ENCODE results near the gene LPCAT1. TPM values are rescaled to one million over a fixed set of nuclear protein-coding genes. Genes with fewer than 3 reads are reported as not detected.
A peak's percentile ranks its signal among the peaks of the same experiment; 100 is the strongest.

Gene LPCAT1
- total RNA-seq, 2 experiments from 2014 or later, result 42.5 to 54.5 TPM

GRCh38 chr5:1493941-1494340 is 29.8 kb downstream of the LPCAT1 start:
- DNase-seq, result no peak
- Mint-ChIP-seq H3K27ac (peak overlapping the region; percentile 38), H3K27me3 (no peaks in the 10 kb centered on the region), H3K9me3 (ENCODE audit: low read depth) (no peaks in the 10 kb centered on the region), H3K4me3 (peak overlapping the region; percentile 56), H3K4me1 (peaks cover 53% of the 10 kb centered on the region), H3K36me3 (ENCODE audit: low read depth) (peaks cover 48% of the 10 kb centered on the region)
- no peak for ATAC-seq
- ChIA-PET CTCF (no interaction called here), POLR2A (no interaction called here)
- intact Hi-C loops (cut with DNase I, micrococcal nuclease), result no loop called here

GRCh38 chr5:1493413-1493812 is 30.3 kb downstream of the LPCAT1 start:
- CTCF ChIA-PET, result no interaction called here
- peak overlapping the region; percentile 56 for H3K4me3 Mint-ChIP-seq
- H3K4me1 Mint-ChIP-seq, result peaks cover 58% of the 10 kb centered on the region
- POLR2A ChIA-PET, result no interaction called here
- H3K9me3 Mint-ChIP-seq (ENCODE audit: low read depth), result no peaks in the 10 kb centered on the region
- H3K27ac Mint-ChIP-seq, result no peak overlapping the region
- no peaks in the 10 kb centered on the region for H3K27me3 Mint-ChIP-seq
- DNase-seq, result no peak
- ATAC-seq, result no peak
- intact Hi-C loops (cut with DNase I, micrococcal nuclease), result no loop called here
- peaks cover 49% of the 10 kb centered on the region for H3K36me3 Mint-ChIP-seq (ENCODE audit: low read depth)

- H3K4me1 Mint-ChIP-seq, result peaks cover 60% of the 10 kb centered on the region
- H3K27ac Mint-ChIP-seq, result no peak overlapping the region
- no peak for ATAC-seq
Measured at GRCh38 chr5:1492757-1493156, 31.0 kb downstream of the LPCAT1 start.

GRCh38 chr5:1490376-1490775 is 33.4 kb downstream of the LPCAT1 start:
- Mint-ChIP-seq H3K4me1 (peaks cover 44% of the 10 kb centered on the region), H3K36me3 (ENCODE audit: low read depth) (peaks cover 52% of the 10 kb centered on the region), H3K4me3 (no peak overlapping the region), H3K27ac (peak overlapping the region; percentile 42), H3K9me3 (ENCODE audit: low read depth) (no peaks in the 10 kb centered on the region), H3K27me3 (no peaks in the 10 kb centered on the region)
- no peak for DNase-seq
- ChIA-PET POLR2A (no interaction called here), CTCF (interaction anchor here (1.2 kb wide), 1 partner anchor 12 kb away, joined by 3 read pairs; no protein-coding TSS in a partner anchor)
- ATAC-seq, result no peak
- intact Hi-C loops (cut with DNase I, micrococcal nuclease), result no loop called here

More at GRCh38 chr5:1492757-1493156, 31.0 kb downstream of the LPCAT1 start:
- CTCF ChIA-PET, result interaction anchor here (1.0 kb wide), 1 partner anchor 11 kb away, joined by 3 read pairs; no protein-coding TSS in a partner anchor
- Mint-ChIP-seq H3K9me3 (ENCODE audit: low read depth) (no peaks in the 10 kb centered on the region), H3K36me3 (ENCODE audit: low read depth) (peaks cover 53% of the 10 kb centered on the region), H3K27me3 (no peaks in the 10 kb centered on the region), H3K4me3 (no peak overlapping the region)
- intact Hi-C loops (cut with DNase I, micrococcal nuclease), result no loop called here
- DNase-seq, result peak; percentile 47
- POLR2A ChIA-PET, result no interaction called here

GRCh38 chr5:1489754-1490153 is 34.0 kb downstream of the LPCAT1 start:
- POLR2A ChIA-PET, result no interaction called here
- intact Hi-C loops (cut with DNase I, micrococcal nuclease), result loop anchor here (1.0 to 5.0 kb wide), 4 partner anchors 33 to 377 kb away; partner anchors contain the start of genes LPCAT1 (in 2 of the 2) and SLC12A7 (in 1 of the 2)
- Mint-ChIP-seq H3K4me1 (peaks cover 38% of the 10 kb centered on the region), H3K4me3 (no peak overlapping the region), H3K27ac (peak overlapping the region; percentile 82), H3K27me3 (no peaks in the 10 kb centered on the region), H3K9me3 (ENCODE audit: low read depth) (no peaks in the 10 kb centered on the region), H3K36me3 (ENCODE audit: low read depth) (peaks cover 50% of the 10 kb centered on the region)
- DNase-seq, result no peak
- CTCF ChIA-PET, result interaction anchor here (0.6 to 1.2 kb wide), 7 partner anchors 10 to 174 kb away, joined by 3 to 10 read pairs (median 3); no protein-coding TSS in a partner anchor
- ATAC-seq, result no peak

GRCh38 chr5:1488882-1489680 is 34.7 kb downstream of the LPCAT1 start:
- H3K27ac Mint-ChIP-seq, result peak overlapping the region; percentile 82
- H3K4me1 Mint-ChIP-seq, result peaks cover 37% of the 10 kb centered on the region
- CTCF ChIA-PET, result interaction anchor here (0.6 to 1.2 kb wide), 8 partner anchors 10 to 196 kb away, joined by 3 to 10 read pairs (median 3); no protein-coding TSS in a partner anchor
- intact Hi-C loops (cut with DNase I, micrococcal nuclease), result loop anchor here (1.0 to 5.0 kb wide), 4 partner anchors 33 to 376 kb away; partner anchors contain the start of genes LPCAT1 (in 2 of the 2) and SLC12A7 (in 1 of the 2)
- POLR2A ChIA-PET, result interaction anchor here (0.6 kb wide), 1 partner anchor 13 kb away, joined by 3 read pairs; no protein-coding TSS in a partner anchor
- H3K27me3 Mint-ChIP-seq, result no peaks in the 10 kb centered on the region
- no peak overlapping the region for H3K4me3 Mint-ChIP-seq
- no peaks in the 10 kb centered on the region for H3K9me3 Mint-ChIP-seq (ENCODE audit: low read depth)
- ATAC-seq (peak; percentile 96), DNase-seq (peak; percentile 80)
- peaks cover 45% of the 10 kb centered on the region for H3K36me3 Mint-ChIP-seq (ENCODE audit: low read depth)

- H3K4me3 Mint-ChIP-seq, result no peak overlapping the region
- no peaks in the 10 kb centered on the region for H3K9me3 Mint-ChIP-seq (ENCODE audit: low read depth)
- intact Hi-C loops (cut with DNase I, micrococcal nuclease), result loop anchor here (2.0 to 5.0 kb wide), 2 partner anchors 35 to 54 kb away; partner anchors contain the start of gene LPCAT1 (in 1 of the 2)
- ChIA-PET POLR2A (no interaction called here), CTCF (interaction anchor here (0.9 to 1.0 kb wide), 2 partner anchors 157 to 158 kb away, joined by 3 read pairs; no protein-coding TSS in a partner anchor)
- ATAC-seq (no peak), DNase-seq (no peak)
- H3K27me3 Mint-ChIP-seq, result no peaks in the 10 kb centered on the region
- peaks cover 33% of the 10 kb centered on the region for H3K36me3 Mint-ChIP-seq (ENCODE audit: low read depth)
- peaks cover 24% of the 10 kb centered on the region for H3K4me1 Mint-ChIP-seq
- no peak overlapping the region for H3K27ac Mint-ChIP-seq
Measured at GRCh38 chr5:1487079-1487764, 36.5 kb downstream of the LPCAT1 start.

- DNase-seq (no peak), ATAC-seq (no peak)
- peaks cover 23% of the 10 kb centered on the region for H3K4me1 Mint-ChIP-seq
- no peaks in the 10 kb centered on the region for H3K9me3 Mint-ChIP-seq (ENCODE audit: low read depth)
- intact Hi-C loops (cut with DNase I, micrococcal nuclease), result loop anchor here (2.0 to 5.0 kb wide), 2 partner anchors 36 to 53 kb away; partner anchors contain the start of gene LPCAT1 (in 1 of the 2)
- ChIA-PET POLR2A (no interaction called here), CTCF (interaction anchor here (0.9 kb wide), 1 partner anchor 159 kb away, joined by 3 read pairs; no protein-coding TSS in a partner anchor)
- H3K4me3 Mint-ChIP-seq, result no peak overlapping the region
- H3K27me3 Mint-ChIP-seq, result no peaks in the 10 kb centered on the region
- H3K36me3 Mint-ChIP-seq (ENCODE audit: low read depth), result peaks cover 23% of the 10 kb centered on the region
- H3K27ac Mint-ChIP-seq, result no peak overlapping the region
Measured at GRCh38 chr5:1486271-1486670, 37.5 kb downstream of the LPCAT1 start.

GRCh38 chr5:1485579-1486118 is 38.1 kb downstream of the LPCAT1 start:
- ChIA-PET POLR2A (no interaction called here), CTCF (no interaction called here)
- peaks cover 19% of the 10 kb centered on the region for H3K36me3 Mint-ChIP-seq (ENCODE audit: low read depth)
- H3K27me3 Mint-ChIP-seq, result no peaks in the 10 kb centered on the region
- intact Hi-C loops (cut with DNase I, micrococcal nuclease), result loop anchor here (2.0 to 5.0 kb wide), 2 partner anchors 37 to 53 kb away; partner anchors contain the start of gene LPCAT1 (in 1 of the 2)
- peaks cover 23% of the 10 kb centered on the region for H3K4me1 Mint-ChIP-seq
- no peaks in the 10 kb centered on the region for H3K9me3 Mint-ChIP-seq (ENCODE audit: low read depth)
- no peak overlapping the region for H3K4me3 Mint-ChIP-seq
- no peak overlapping the region for H3K27ac Mint-ChIP-seq
- DNase-seq (no peak), ATAC-seq (no peak)

- ChIA-PET CTCF (no interaction called here), POLR2A (no interaction called here)
- H3K4me3 Mint-ChIP-seq, result no peak overlapping the region
- intact Hi-C loops (cut with DNase I, micrococcal nuclease), result loop anchor here in 1 of 2 experiments (5.0 kb wide), 1 partner anchor 37 kb away; the partner anchor contains the start of gene LPCAT1
- no peak for DNase-seq
- H3K27me3 Mint-ChIP-seq, result no peaks in the 10 kb centered on the region
- H3K4me1 Mint-ChIP-seq, result peaks cover 19% of the 10 kb centered on the region
- ATAC-seq, result no peak
- no peaks in the 10 kb centered on the region for H3K9me3 Mint-ChIP-seq (ENCODE audit: low read depth)
- H3K27ac Mint-ChIP-seq, result no peak overlapping the region
- peaks cover 19% of the 10 kb centered on the region for H3K36me3 Mint-ChIP-seq (ENCODE audit: low read depth)
Measured at GRCh38 chr5:1484730-1485578, 38.8 kb downstream of the LPCAT1 start.
